ENCODE data around the gene NLN. TPM values are rescaled to one million over a fixed set of nuclear protein-coding genes. Genes with fewer than 3 reads are reported as not detected.

The NLN gene
- total and polyA plus RNA-seq, 2 donors (not counting 1 experiment from before 2014, with no cell fraction given) = 29.2 to 33.7 TPM

GRCh38 chr5:65813174-65813573, 91.2 kb downstream of the NLN start:
- Histone ChIP-seq H3K9me3 (ENCODE audit: control insufficient read depth, insufficient read depth, low read depth, low read length) (no peaks in the 10 kb centered on the region), H3K9ac (ENCODE audit: insufficient read depth, low read length) (no peak overlapping the region), H3K4me2 (ENCODE audit: extremely low read depth, insufficient read depth, low read length) (no peak overlapping the region), H3K4me1 (ENCODE audit: control insufficient read depth, extremely low read depth, insufficient read depth, low read length) (peaks cover 8% of the 10 kb centered on the region), H3K79me2 (ENCODE audit: control insufficient read depth, insufficient read depth, low read length) (no peaks in the 10 kb centered on the region), H3K27me3 (ENCODE audit: control insufficient read depth, insufficient read depth, low read length) (no peaks in the 10 kb centered on the region), H2AFZ (ENCODE audit: low read length) (no peak overlapping the region), H3K4me3 (replicated peaks in 1 of 4; ENCODE audit: control extremely low read depth in 1 of 4, insufficient read depth in 1 of 4, low read depth in 3 of 4, low read length in 4 of 4) (no peak overlapping the region), H3K27ac (ENCODE audit: insufficient read depth, low read length) (no peak overlapping the region), H4K20me1 (ENCODE audit: control insufficient read depth, extremely low read depth, insufficient read depth, low read length) (no peaks in the 10 kb centered on the region), H3K36me3 (ENCODE audit: control insufficient read depth, insufficient read depth, low read length) (peaks cover 2% of the 10 kb centered on the region)
- TF ChIP-seq CTCF (conservative IDR thresholded peaks at IDR 0.05 in 1 of 2, IDR thresholded peaks at IDR 0.05 in 1 of 2; ENCODE audit: low read depth in 1 of 2, low read length in 2 of 2) (no peak), EZH2 (IDR thresholded peaks at IDR 0.05; ENCODE audit: low read length, missing control alignments) (no peak)
- no peak for DNase-seq (ENCODE audit: low read depth in 2 of 2)

GRCh38 chr5:65815161-65815560, 93.2 kb downstream of the NLN start:
- Histone ChIP-seq H3K36me3 (ENCODE audit: control insufficient read depth, insufficient read depth, low read length) (peaks cover under 1% of the 10 kb centered on the region), H3K79me2 (ENCODE audit: control insufficient read depth, insufficient read depth, low read length) (no peaks in the 10 kb centered on the region), H3K27ac (ENCODE audit: insufficient read depth, low read length) (no peak overlapping the region), H4K20me1 (ENCODE audit: control insufficient read depth, extremely low read depth, insufficient read depth, low read length) (no peaks in the 10 kb centered on the region), H3K27me3 (ENCODE audit: control insufficient read depth, insufficient read depth, low read length) (no peaks in the 10 kb centered on the region), H3K4me3 (replicated peaks in 1 of 4; ENCODE audit: control extremely low read depth in 1 of 4, insufficient read depth in 1 of 4, low read depth in 3 of 4, low read length in 4 of 4) (no peak overlapping the region), H3K4me2 (ENCODE audit: extremely low read depth, insufficient read depth, low read length) (no peak overlapping the region), H3K9ac (ENCODE audit: insufficient read depth, low read length) (no peak overlapping the region), H3K4me1 (ENCODE audit: control insufficient read depth, extremely low read depth, insufficient read depth, low read length) (peaks cover 7% of the 10 kb centered on the region), H3K9me3 (ENCODE audit: control insufficient read depth, insufficient read depth, low read depth, low read length) (no peaks in the 10 kb centered on the region), H2AFZ (ENCODE audit: low read length) (no peak overlapping the region)
- TF ChIP-seq CTCF (conservative IDR thresholded peaks at IDR 0.05 in 1 of 2, IDR thresholded peaks at IDR 0.05 in 1 of 2; ENCODE audit: low read depth in 1 of 2, low read length in 2 of 2) (no peak), EZH2 (IDR thresholded peaks at IDR 0.05; ENCODE audit: low read length, missing control alignments) (no peak)
- DNase-seq (ENCODE audit: low read depth in 2 of 2) = no peak

- Histone ChIP-seq H3K27ac (ENCODE audit: insufficient read depth, low read length) (no peak overlapping the region), H3K4me2 (ENCODE audit: extremely low read depth, insufficient read depth, low read length) (no peak overlapping the region), H3K79me2 (ENCODE audit: control insufficient read depth, insufficient read depth, low read length) (no peaks in the 10 kb centered on the region), H4K20me1 (ENCODE audit: control insufficient read depth, extremely low read depth, insufficient read depth, low read length) (no peaks in the 10 kb centered on the region), H3K36me3 (ENCODE audit: control insufficient read depth, insufficient read depth, low read length) (no peaks in the 10 kb centered on the region), H3K4me1 (ENCODE audit: control insufficient read depth, extremely low read depth, insufficient read depth, low read length) (no peaks in the 10 kb centered on the region), H3K9ac (ENCODE audit: insufficient read depth, low read length) (no peak overlapping the region), H3K4me3 (replicated peaks in 1 of 4; ENCODE audit: control extremely low read depth in 1 of 4, insufficient read depth in 1 of 4, low read depth in 3 of 4, low read length in 4 of 4) (no peak overlapping the region), H2AFZ (ENCODE audit: low read length) (no peak overlapping the region), H3K9me3 (ENCODE audit: control insufficient read depth, insufficient read depth, low read depth, low read length) (no peaks in the 10 kb centered on the region), H3K27me3 (ENCODE audit: control insufficient read depth, insufficient read depth, low read length) (no peaks in the 10 kb centered on the region)
- TF ChIP-seq EZH2 (IDR thresholded peaks at IDR 0.05; ENCODE audit: low read length, missing control alignments) = no peak
- TF ChIP-seq CTCF (conservative IDR thresholded peaks at IDR 0.05 in 1 of 2, IDR thresholded peaks at IDR 0.05 in 1 of 2; ENCODE audit: low read depth in 1 of 2, low read length in 2 of 2) = no peak
- DNase-seq (ENCODE audit: low read depth in 2 of 2) = no peak
These were observed 94.7 kb downstream of the NLN start for GRCh38 chr5:65816729-65817128.

Data from fibroblast of lung (primary cell).